ENCODE results near the gene P2RY14.

DNA sequence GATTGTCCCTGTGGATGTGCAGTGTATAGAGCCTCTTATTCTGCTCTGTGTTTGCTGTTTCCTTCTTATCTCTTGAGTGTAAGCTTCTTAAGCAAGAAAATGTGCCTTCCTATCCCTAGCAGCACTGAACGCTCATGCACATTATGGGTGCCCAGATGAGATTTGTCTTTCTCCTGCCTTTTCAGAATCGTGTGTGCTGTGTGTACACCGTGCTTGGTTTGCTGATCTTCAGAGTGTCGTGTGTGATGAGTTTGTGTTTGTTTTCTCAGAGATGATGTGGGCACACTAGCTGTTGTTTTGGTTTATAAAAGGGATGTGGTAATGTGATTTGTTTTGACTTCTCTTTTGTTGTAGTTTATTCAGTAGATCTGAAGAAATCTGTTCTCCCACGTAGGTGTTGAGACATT lies 95.1 kb downstream of the P2RY14 start:
- TF ChIP-seq EZH2 (IDR thresholded peaks at IDR 0.05; ENCODE audit: insufficient read depth, poor library complexity, severe bottlenecking) (no peak), EZH2phosphoT487 (IDR thresholded peaks at IDR 0.05; ENCODE audit: insufficient read depth, low read depth) (no peak)
